ENCODE results near the gene COQ8A.

COQ8A gene

GRCh38 chr1:226956942-226957713 lies 17.0 kb downstream of the COQ8A start:
- TF ChIP-seq CTCF (conservative IDR thresholded peaks at IDR 0.05; ENCODE audit: low read depth, low read length): no peak
- no peak overlapping the region for H3K4me3 ChIP-seq (ENCODE audit: low read depth, low read length)
- no peak for DNase-seq (ENCODE audit: low read depth)

- TF ChIP-seq CTCF (conservative IDR thresholded peaks at IDR 0.05; ENCODE audit: low read depth, low read length): no peak
- no peak overlapping the region for H3K4me3 ChIP-seq (ENCODE audit: low read depth, low read length)
- no peak for DNase-seq (ENCODE audit: low read depth)
Observed at GRCh38 chr1:226957714-226958113, 17.6 kb downstream of the COQ8A start.

- H3K4me3 ChIP-seq (ENCODE audit: low read depth, low read length): no peak overlapping the region
- DNase-seq (ENCODE audit: low read depth): no peak
- TF ChIP-seq CTCF (conservative IDR thresholded peaks at IDR 0.05; ENCODE audit: low read depth, low read length): no peak
Observed at GRCh38 chr1:226958300-226958699, 18.2 kb downstream of the COQ8A start.

- DNase-seq (ENCODE audit: low read depth): no peak
- no peak overlapping the region for H3K4me3 ChIP-seq (ENCODE audit: low read depth, low read length)
- no peak for TF ChIP-seq CTCF (conservative IDR thresholded peaks at IDR 0.05; ENCODE audit: low read depth, low read length)
Observed at GRCh38 chr1:226960256-226960655, 20.2 kb downstream of the COQ8A start.

- no peak overlapping the region for H3K4me3 ChIP-seq (ENCODE audit: low read depth, low read length)
- no peak for DNase-seq (ENCODE audit: low read depth)
- TF ChIP-seq CTCF (conservative IDR thresholded peaks at IDR 0.05; ENCODE audit: low read depth, low read length): no peak
Observed at GRCh38 chr1:226960944-226961765, 21.1 kb downstream of the COQ8A start.

GRCh38 chr1:226962421-226963391 lies 22.6 kb downstream of the COQ8A start:
- DNase-seq (ENCODE audit: low read depth): no peak
- H3K4me3 ChIP-seq (ENCODE audit: low read depth, low read length): no peak overlapping the region
- TF ChIP-seq CTCF (conservative IDR thresholded peaks at IDR 0.05; ENCODE audit: low read depth, low read length): no peak
